Activated T-cell treated with anti-CD3 and anti-CD28 coated beads for 4 hours (primary cell): Measurements from ENCODE around the gene USP3.
"Not testable (repeated sequence)": the region's sequence is repeated elsewhere in the genome, so short reads cannot be mapped to it uniquely, and the experiment has no call there.

Experiments
- DNase-seq: peaks from one replicate; pipeline ENCODE4 v3.0.0-alpha.2; 2020

The USP3 gene

DNA sequence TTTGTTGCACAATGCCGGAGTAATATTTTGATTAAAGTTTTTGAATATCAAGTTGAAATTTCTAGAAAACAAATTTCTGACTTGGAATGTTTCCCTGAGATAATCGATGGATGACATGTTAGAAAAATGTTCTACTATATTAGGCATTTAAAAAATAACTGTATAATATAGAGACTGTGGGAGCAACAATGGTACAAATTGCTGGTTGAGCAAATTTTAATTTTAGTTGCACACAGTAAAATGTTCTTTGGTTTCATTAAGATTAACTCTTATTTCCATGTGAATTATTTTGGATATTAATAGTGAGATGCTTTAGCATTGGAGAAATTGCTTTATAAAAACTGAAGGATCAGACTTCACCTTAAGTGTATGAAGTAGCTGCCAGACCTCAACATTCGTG lies 9.3 kb downstream of the USP3 start:
- no peak for DNase-seq

DNA sequence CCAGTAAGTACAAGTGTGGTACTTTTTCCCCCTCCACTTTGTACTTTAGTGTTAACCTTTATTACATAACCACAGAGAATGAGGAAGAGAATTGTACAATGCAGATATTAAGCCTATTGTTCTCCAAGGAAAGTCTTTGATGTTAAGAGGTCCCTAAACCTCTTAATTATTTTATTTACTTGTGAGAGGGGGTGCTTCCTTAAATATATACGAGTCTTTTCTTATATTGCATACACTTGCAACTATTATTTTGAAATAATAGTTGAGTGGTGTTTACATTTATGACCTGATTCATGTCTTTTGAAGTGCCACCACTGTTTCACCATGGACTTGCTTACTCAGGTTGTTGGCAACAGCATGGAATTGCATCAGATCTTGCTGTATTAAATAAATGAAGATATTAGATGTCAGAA lies 10.1 kb downstream of the USP3 start:
- DNase-seq: no peak

DNA sequence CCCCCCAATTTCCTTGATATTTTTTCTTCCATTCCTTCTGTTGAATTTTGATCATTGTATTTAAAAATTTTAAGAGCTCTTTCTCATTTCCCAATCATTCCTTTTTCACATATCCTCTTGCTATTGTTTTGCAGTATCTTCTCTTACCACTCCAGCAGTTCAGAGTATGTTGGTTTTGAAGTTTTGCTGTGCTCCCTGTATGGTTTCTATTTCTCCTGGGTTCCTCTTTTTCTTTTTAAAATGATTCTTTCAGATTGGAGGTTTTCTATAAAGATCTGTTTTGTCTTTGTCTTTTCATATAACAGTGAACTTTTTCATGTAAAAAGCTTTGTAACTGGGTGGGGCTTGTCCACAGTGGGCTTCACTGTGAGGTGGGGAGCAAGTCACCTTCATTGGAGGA lies 12.8 kb downstream of the USP3 start:
- DNase-seq: no peak

DNA sequence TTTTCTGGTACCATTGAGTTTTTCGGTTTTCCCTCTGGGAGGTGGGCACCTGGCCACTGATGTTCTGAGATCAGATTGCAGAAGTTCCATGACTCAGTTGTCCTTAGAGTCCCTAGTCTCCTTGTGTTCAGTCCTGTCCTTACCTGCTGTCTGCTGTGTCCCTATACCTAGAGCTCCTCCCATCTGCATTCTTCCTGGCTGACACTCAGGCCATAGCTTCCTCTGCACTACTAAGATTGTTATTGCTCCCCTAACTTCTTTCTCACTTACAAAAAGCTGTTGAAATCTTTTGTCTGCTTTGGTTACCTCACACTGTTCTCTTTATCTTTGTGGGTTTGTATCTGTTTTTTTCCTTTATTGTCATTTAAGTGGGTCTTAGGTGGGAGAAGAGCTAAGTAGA lies 13.2 kb downstream of the USP3 start:
- no peak for DNase-seq

DNA sequence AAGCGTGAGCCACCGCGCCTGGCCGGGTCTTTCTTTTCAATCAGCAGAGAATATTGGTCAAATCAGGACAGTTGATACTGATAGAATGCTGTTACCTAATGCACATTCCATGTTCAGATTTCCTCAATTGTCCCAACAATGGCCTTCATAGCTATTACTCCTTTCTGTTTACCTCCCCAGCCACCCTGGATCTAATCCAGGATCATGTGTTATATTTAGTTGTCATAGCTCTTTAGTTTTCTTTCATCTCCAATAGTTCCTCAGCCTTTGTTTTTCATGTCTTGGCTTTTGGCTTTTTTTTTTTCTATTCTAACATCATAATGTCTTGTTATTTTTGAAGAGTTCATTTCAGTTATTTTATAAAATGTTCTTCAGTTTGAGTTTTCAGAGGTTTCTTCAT lies 14.6 kb downstream of the USP3 start:
- DNase-seq: no peak

DNA sequence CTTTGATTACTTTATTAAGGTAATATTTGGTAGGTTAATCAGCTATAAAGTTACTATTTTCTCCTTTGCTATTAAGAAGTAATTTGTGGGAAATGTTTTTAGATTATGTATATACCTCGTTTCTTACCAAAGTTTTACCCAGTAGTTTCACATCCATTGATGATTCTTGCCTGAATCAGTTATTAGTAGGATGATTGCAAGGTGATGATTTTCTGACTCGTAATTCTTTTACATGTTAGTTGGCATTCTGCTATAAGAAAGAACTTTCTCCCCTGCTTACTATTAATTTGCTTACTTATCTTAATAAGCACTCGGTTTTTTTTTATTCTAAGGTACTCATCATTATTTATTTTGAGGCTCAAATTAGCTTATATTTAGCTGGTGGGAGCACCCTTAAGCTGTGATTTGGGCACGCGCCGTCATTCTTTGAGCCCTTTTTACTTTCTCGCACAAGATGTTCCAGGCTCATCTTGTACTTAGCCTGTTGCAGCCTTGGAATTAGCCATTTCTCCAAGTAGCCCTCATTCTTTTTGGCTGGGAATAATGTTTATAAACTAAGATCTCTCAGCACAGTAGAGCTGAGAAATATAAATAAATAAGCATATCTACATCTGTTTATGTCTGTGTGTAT lies 15.3 kb downstream of the USP3 start:
- no peak for DNase-seq

DNA sequence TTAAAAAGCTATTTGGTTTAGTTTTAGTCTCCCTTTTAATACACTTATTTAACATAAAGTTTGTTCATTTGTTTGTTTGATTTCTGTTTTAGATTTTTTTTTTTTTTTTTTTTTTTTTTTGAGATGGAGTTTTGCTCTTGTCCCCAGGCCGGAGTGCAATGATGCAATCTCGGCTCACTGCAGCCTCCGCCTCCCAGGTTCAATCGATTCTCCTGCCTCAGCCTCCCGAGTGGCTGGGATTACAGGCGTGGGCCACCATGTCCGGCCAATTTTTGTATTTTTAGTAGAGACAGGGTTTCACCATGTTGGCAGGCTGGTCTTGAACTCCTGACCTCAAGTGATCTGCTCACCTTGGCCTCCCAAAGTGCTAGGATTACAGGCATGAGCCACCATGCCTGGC lies 16.1 kb downstream of the USP3 start:
- not testable (repeated sequence) for DNase-seq

DNA sequence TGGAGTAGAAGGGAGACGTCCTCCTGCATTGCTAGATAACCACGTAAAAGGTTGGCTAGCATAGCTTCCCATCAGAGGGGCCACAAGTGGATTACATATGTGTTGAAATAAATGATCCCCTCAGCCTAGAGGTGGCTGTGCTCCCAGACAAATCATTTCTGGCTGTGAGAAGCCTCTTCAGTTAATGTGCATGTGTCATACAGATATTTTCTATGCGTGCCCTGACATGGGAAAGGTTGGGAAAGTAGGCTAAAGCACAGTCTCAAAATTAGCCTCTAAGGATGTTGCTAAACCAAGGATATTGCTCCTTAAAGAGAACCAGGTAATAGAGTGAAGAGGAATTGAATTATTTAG lies 17.8 kb downstream of the USP3 start:
- DNase-seq: no peak

DNA sequence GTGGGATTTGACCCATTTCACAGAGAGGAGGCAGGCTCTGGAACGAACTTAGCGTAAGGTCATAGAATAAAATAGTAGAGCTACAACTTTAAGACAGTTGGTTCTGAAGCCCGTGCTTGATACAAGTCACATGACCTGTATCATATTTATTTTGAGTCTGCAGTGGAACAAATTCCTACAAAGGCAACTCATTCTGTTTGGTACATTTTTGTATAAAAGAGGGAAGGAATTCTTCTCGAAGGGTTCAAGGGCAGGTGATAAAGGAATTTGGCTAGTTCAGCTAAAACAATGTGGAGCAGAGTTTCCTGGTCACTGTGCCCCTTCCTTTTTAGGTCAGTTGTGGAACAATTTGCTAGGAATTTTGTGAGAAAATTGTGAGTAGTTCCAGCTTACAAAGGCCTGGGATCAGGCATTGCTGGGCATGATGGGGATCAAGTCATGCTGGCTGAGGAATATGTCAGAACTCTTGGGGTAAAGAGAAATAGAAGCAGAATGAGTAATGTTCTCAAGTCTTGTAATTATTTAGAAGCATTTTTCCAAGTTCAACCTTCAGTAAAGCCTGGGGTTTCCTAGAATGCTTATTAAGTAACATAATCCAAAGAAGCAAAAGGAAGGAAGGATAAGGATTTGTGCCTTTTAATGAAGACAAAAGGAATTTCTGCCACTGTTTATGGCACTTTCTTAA lies 19.1 kb downstream of the USP3 start:
- DNase-seq: no peak

DNA sequence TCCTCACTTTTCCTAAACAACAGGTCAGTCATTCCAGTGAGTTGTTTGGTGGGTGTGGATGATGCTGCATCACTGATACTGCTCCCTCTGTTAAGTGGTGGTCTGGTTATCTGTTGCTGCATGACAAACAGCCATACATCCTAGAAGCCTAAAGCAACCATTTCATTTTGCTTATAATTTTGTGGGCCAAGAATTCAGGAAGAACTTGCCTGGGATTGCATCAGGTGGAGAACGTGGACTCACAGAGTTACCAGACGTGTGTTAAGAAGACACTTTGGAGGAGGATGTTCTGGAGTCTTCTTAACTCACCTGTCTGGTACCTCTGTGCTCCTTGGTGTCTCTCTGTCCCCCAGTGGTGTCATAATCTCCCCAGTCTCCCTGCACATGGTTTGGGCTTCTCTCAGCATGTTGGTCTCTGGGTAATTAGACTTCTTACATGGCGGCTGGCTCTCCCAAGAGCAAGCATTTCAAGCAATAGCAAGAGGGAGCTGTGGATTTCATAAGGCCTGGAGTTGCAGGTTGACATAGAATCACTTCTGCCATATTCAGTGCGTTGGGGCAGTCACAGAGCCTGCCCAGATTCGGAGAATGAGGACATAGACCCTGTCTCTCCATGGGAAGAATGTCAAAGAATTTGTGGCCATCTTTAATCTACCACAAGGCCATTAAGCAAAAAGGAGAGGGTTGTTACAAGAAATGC lies 20.1 kb downstream of the USP3 start:
- DNase-seq: no peak

DNA sequence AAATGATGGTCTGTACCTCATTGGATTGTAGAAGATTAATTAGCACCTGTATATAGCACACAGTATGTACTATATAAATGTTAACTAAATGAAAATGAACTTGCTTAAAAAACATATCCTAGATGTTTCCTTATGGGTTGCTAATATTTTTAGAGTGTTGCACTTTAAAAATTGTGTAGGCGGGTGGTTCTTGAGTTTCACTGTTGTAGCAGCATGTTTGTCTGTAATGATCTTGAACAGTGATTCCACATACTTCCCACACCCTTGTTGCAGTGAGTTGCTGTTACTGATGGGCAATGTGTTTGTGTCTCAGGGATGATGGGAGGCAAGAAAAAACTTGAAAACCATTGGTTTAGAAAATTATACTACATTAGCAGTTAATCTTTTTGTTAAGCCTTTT lies 22.0 kb downstream of the USP3 start:
- no peak for DNase-seq

DNA sequence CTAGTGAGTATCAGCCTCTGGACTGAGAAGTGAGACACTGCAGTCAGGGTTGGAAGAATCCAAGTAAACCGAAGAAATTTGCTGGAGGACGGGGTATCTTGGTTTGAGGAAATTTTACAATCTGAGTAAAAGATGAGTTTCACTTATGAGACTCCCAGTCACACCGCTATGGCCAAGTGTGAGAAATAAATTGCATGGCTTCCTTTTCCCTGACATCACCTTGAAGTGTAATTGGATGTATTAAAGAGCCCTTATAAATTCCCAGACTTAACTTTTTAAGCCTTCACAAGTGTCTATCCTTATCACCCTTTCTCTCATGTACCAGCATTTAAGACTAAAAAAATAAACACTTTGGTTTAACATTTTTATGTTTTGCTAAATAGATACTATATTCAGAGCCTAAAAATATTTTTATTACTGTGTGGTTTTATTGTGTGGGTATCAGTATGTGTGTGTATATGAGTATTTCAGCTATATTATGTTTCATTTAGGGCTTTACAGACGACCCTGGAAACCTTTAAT lies 23.8 kb downstream of the USP3 start:
- no peak for DNase-seq

DNA sequence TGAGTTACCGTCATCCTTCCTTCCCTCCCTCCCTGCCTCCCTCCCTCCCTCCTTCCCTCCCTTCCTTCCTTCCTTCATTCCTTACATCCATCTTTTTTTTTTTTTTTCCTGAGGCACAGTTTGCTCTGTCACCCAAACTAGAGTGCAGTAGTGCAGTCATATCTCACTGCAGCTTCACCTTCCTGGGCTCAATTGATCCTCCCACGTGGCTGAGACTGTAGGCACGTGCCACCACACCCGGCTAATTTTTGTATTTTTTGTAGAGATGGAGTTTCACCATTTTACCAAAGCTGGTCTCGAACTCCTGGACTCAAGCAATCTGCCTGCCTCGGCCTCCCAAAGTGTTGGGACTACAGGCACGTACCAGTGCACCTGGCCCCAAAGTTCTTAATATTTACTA lies 25.8 kb downstream of the USP3 start:
- DNase-seq: no peak

DNA sequence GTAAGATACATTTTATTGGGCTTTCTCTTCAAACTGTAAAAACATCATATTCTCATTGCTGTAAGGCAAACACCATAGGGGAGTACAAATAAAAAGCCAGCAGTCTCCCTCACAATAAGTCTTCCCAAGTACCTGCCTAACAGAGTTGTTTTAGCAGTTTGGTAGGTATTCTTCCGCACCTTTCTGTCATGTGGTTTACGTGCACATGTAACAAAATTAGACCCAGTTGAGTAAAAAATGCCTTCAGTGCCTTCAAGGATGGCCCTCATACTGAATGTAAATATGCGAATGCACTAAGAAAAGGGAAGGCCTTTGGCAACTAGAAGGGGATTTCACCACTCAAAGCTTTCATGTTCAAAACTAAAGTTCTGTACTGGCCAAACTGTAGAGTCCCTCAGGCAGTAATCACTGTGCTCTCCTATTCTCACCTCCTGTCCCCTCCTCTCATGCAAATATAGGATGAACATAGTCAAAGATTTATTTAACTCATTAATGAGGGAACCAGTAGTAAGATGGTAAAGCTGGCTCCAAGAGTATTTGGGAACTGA lies 26.4 kb downstream of the USP3 start:
- DNase-seq: no peak

DNA sequence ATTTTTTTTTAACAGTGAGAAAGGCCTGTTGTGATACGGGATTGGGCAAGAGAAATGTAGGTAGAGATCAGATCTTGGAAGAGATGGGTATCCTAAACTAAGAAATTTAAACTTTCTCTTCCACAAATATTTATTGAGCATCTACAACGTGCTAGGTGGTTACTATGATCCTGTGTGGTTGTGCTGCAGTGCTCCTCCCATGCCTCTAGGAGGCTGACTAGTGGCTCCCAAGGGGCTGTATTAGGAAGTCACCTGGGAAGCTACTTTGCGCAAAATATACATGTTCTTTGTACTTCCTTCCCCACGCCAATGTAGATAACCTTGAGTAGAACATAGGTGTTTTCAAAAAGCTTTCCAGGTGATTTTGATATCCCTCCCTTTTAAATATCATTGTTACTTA lies 27.2 kb downstream of the USP3 start:
- DNase-seq: no peak

DNA sequence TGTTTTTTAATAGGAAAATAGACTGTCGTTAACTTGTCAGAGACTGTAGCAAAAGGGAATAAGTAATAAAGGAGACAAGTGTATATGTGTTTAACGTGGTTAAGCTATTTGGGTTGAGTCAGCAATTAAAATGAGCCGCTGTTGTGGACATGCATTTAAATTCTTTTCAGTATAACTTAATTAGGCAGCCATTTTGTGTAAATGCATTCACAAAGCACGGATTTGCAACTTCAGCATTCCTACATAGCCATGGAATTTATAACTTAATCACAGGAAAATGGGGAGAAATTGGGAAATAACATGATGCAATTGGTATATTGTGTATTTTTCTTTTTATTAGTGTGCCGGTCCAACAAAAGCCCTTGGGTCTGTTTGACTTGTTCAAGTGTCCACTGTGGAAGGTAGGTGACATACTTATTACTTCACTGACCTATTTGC lies 27.9 kb downstream of the USP3 start:
- no peak for DNase-seq

DNA sequence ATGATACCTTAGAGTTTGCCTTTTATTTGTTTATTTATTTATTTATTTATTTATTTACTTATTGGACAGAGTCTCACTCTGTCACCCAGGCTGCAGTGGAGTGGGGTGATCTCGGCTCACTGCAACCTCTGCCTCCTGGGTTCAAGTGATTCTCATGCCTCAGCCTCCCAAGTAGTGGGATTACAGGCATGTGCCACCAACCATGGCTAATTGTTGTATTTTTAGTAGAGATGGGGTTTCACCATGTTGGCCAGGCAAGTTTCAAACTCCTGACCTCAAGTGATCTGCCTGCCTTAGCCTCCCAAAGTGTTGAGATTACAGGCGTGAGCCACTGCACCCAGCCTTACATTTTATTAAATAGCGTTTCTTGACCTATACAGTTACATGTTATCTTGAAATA lies 30.5 kb downstream of the USP3 start:
- not testable (repeated sequence) for DNase-seq

DNA sequence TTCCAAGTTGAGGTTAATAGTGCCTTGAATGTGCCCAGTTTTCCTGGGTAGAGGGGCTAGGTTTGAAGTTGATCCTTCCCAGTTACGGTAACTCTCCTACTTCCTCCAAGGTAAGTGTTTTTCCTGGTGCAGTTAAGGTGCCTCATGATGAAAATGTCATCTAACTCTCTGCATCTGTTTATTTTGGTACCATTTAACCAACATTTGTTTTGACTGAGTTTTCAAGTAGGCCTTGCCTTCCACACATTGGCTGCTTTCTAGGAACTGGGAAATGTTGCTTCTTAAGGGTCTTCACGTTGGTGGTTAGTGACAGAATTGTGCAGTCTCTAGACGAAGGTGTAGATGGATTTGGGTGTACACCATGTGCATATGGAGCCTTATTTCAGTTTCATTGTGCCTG lies 31.3 kb downstream of the USP3 start:
- no peak for DNase-seq

DNA sequence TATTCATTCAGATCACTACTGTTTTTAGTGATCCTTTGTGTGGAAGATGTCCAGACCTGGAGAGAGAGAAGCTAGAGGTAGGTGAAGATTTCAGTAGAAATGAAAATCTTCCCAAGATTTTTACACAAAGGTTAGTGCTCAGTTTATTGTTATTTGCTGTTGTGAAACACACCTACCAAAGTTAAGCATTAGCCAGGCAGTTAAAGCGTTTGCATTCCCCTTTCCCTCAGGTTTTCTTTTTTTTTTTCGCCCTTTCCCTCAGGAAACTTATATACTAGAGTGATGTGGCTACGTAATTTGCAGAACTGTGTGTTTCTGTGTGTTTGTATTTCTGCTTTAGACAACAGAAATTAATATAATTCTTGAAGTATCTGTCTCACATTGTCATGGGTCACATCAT lies 34.5 kb downstream of the USP3 start:
- DNase-seq: no peak

DNA sequence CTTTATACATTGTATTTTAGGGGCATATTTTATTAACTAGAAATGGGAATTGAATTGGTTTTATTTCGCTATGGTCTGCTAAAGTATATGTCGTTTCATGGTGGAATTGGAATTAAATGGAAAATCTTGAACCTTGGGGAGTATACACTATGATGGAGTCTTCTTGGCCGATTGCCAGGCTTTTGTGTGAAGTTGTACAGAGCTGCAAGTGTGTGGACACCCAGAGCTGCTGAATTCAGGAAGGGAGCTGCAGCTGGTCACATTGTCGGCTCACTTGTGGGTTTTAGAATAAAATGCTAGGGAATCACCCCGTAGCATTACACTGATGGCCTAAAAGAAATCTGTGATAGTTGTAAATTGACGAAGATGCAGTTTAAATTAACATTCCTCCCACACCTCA lies 35.1 kb downstream of the USP3 start:
- DNase-seq: no peak

DNA sequence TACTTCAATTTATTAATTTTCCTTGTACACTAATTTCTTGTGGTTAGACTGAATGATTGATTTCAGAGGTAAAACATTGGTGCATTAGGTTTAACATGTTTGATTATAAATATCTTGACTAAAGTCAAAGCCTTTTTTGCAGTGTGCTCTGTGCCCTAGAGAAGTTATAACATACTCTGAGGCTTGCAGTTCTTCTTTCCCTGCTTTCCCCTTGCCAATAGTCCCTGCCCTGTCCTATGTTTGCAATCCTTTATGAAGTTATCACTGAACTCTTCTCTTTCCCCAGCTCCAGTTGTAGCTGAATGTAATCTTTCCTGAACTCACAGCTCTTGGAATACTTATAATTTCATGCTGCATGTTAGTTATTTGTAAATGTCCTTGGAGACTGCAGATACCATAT lies 35.6 kb downstream of the USP3 start:
- DNase-seq: no peak

DNA sequence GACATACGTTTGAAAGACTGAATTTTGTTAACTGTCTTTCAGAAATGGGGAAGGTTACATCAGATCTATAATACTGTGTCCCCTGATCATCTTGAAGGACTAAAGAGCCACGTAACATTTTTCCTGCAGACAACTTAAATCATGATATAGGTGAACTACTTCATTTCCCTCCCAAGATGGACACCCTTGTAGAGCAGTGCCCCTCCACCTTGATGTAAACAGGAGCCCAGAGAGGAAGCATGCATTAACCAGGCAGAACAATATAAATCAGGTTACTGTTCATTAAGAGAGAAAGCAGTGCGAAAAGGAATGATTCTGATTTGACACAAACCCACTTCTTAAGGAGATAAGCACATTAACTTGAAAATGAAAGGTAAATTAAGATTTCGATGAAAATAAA lies 36.1 kb downstream of the USP3 start:
- DNase-seq: no peak

DNA sequence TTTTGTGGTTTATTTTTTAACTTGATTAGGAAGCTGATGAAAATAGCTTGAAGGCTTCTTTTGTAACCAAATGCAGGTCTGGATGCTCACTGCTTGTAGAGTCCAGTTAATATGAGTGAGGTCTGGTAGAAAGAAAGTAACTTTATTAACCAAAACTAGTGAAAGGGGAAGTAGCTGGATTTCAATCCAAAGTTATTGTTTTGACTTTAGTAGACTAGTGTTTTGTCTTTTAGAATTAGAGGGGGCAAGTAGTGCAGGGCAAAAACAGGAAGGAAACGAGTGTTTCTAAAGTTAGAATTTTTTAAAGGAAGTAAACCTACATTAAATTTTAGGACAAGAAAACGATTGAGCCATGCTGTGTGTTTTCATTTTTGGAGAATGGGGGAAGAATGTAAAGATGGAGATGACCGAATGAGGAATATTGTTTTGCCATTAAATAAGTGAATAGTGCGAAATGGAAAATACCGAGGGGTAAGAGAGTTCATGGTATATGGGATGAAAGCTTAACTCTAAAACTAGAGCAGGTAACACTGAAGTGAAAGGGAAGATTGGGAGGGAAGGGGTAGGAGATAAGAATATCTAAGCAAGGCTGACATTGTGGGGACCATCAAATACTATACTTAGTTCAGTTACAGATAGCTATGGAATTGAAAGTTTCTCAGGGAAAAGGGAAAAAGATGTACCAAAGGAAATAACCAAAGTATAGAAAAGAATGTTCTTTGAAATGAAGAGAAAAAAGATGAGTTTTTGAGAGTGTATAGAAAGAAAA lies 40.0 kb downstream of the USP3 start:
- DNase-seq: no peak
